NCI-H2227 (cell line): Measurements from ENCODE around the gene NAT14.

ENCODE experiments used
- DNase-seq: peaks from one replicate; lab custom pipeline; 2025; ENCODE audit not compliant: unreplicated experiment; lab: John Stamatoyannopoulos, UW

The NAT14 gene

DNA sequence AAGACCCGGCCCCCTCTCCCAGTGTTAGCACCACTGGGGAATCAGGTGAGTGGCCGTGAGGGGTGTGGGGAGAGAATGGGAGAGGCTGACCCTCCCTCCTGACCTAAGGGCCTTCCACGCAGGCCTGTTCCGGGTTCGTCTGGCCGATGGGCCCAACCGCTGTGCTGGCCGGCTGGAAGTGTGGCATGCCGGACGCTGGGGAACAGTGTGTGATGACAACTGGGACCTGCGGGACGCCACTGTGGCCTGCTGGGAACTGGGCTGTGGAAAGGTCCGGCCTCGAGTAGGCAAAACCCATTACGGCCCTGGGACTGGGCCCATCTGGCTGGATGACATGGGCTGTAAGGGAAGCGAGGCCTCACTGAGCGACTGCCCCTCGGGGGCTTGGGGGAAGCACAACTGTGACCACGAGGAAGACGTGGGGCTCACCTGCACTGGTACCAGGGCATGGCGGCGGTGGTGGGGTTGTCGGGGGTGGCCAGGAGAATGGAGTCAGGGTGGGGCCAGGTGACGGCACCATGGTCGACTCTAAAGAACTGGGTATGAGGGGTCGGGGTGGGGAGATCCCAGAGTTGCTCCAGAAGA is 15.5 kb downstream of the NAT14 start:
- DNase-seq, result no peak

DNA sequence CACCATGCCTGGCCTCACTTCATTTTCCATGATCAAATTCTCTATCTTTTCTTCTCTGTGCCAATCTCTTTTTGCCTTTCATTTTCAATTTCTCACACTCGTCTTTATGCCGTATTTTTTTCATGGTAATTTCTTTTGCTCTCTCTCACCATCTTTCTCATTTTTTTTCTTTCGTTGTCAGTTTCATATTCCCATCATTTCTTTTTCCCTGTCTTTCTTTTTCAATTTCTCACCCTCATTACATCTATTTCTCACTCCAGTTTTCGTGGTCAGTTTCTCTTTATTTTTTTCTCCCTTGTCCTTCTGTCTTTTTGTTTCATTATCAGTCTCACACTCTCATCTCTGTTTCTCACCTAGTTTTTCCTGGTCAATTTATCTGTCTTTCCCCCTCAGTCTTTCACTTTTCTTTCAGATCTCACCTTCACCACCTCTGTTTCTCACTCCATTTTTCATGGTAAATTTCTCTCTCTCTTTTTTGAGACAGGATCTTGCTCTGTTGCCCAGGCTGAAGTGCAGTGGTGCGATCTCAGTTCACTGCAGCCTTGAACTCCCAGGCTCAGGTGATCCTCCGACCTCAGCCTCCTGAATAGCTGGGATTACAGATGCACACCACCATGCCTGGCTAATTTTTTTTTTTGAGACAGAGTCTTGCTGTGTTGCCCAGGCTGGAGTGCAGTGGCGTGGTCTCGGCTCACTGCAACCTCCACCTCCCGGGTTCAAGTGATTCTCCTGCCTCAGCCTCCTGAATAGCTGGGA is 17.4 kb downstream of the NAT14 start:
- DNase-seq, result no peak

DNA sequence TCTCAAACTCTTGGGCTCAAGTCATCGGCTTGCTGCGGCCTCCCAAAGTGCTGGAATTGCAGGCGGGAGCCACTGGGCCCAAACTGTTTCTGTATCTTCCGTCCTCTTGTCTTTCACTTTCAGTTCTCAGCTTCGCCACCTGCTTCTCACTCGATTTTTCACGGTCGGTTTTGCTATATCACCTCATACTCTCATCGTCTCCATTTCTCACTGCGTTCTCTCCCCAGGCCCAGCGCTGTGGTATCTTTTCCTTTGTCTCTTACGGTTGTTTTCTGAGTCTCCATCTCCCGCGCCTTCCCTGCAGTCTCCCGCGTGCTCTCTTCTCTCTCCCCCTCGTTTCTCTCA is 18.1 kb downstream of the NAT14 start:
- DNase-seq, result no peak

DNA sequence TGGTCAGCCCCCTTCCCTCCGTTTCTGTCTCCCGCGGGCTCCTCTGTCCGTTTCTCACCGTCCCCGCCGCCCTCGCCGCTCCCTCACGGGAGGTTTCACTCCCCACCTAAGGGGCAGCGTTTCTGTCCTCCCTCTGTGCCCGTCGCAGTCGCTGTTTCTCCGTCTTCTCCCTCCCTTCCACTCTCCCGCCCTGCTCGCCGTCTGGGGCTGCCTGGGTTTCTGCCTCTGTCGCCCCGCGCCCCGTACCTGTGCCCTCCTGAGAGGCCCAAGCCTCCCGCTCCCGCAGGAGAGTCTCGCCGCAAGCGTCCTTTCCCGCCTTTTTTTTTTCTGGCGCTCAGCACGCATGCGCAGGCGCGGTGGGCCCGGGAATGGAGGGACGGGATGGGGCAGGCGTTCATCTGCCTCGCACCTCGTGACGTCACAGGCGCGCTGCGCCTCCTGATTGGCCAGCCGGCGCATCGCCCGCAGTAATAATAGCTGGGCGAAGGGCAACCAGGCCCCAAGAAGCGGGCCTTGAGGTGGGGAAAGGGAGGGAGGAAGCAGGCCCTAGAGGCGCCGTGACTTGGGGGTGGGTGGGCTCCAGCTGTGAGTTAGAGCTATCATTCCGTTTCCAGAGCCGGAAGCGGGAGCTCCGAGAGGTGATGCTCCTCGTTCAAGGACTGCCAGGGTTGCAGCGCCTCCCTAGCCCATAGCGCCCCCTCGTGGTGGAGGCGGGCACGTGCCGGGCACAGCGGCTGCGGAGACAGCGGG is 18.7 kb downstream of the NAT14 start:
- DNase-seq, result no peak

DNA sequence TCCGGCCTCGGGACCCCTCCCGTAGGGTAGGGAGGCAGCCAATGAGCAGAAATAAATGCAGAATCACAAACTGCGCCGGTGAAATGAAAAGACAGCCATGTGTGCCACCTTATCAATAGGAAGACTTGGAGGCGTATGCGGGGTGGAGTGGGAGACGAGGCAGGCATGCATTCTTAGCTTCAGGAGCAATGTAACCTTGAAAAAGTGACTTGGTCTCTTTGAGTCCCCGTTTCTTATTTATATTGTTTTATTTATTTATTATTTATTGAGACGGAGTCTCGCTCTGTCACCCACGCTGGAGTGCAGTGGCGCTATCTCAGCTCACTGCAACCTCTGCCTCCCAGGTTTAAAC is 19.2 kb downstream of the NAT14 start:
- no peak for DNase-seq

DNA sequence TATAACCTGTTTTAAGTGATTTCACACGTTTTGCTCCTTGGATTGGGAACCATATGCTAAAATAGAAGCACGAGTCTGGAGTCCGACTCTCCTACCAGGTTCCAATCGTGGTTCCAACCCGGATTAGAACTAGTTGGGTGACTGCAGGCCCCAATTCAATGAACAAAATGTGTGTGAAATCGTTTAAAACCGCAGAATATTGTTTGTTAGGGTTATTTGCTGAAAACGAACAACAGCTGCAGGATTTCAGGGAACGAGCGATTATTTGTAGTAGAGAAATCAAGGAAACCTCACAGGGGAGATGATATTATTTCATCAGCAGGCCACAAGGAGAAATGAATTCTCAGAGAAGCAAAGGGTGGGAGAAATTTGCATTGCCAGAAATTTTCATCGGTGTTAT is 20.0 kb downstream of the NAT14 start:
- DNase-seq, result no peak

DNA sequence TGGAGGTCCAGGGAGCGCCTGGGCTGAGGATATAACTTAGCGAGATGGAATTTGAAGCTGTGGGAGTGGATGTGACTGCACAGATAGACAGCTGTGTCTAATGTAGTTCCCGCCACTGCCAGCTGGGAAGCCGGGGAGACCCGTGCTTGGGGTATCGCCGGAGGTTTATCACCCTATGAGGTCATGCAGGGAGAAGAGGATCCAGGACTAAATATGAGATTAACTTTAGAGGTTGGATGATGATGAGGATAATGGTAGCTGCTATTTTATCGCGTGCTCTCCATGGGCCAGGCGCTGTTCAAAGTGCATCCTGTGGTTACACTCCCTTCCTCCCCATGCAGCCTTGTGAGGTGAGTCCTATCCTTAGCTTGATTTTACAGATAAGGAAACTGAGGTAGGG is 23.1 kb downstream of the NAT14 start:
- DNase-seq, result no peak

DNA sequence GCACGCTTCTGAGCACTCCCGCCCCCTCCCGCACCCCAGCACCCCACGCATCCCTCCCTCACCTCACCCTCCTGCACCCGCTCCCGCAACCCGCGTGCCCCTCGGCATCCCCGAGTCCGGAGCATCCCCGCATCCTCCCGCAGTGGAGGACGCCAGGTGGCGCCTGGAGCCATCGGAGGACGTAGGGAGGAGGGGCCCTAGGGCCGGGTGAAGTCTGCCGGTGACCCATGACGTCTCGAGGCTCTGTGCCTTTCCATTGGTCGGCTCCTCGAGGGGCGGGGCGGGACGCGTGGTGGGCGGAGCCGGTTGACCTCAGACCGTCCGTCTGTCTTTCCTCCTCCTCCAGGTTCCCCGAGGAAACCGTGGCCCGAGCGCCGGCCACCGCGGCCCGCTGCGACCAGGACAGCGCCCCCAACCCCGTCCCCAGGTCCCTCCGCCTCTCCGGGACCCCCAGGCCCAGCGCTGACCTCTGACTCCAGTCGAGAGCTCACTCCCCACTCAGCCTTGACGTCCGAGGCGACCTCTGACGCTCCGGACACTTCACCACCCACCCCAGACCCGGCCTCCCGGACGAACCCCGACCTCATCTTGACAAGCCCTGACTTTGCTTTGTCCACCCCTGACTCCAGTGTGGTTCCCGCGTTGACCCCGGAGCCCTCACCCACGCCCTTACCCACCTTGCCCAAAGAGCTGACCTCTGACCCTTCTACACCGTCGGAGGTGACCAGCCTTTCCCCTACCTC is 32.1 kb downstream of the NAT14 start:
- DNase-seq, result peak; percentile 99

DNA sequence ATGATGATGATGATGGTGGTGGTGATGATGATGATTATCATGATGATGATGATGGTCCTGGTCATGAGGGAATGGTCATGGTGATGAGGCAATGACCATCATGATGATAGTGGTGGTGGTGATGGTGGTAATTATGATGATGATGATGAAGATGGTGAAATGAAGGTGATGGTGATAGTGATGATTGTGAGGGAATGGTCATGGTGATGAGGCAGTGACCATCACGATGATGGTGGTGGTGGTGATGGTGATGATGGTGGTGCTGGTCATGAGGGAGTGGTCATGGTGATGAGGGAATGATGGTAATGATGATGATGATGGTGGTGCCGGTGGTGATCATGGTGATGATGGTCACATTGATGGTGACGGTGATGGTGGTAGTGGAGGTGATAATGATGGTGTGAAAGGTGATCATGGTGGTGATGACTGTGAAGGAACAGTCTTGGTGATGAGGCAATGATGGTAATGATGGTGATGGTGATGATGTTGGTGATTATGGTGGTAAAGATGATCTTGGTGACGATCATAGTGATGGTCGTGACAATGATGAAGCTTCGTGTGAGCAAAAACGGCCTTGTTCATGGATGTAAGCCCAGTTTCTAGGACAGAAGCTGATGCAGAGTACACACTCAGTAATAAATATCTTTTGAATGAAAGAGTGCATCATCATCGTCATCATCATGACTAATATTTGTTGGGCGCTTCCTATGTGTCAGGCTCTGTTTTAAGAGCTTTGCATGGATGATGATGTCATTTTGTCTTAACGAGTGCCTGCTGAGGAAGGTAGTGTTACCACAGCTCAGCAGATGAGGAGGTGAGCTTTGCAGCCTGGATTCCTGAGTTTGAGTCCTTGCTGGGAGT is 34.7 kb downstream of the NAT14 start:
- DNase-seq, result no peak

DNA sequence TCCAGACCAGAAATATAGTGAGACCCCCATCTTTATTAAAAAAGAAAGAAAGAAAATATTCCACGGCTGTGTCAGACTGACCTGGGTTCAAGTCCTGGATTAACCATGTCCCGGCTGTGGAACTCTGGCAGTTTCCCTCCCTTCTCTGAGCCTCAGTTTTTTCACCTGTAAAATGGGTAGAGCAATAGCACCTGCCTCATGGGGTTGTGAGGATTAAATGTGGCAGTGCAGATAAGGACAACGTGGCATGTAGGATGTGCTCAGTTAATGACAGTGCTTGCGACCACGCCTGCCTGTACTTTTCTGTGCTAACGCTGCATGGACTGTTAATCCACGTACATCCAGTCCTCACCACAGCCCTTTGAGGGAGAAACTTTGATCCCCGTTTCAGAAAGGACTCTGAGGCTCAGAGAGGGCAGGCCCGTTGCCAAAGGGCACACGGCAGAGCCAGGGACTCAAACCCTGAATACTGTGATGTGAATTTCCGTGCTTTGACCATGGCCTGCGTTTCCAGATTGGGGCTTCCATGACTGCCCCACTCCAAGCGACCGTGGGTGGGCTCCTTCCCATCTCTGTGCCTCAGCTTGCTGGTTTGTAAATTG is 35.8 kb downstream of the NAT14 start:
- no peak for DNase-seq

DNA sequence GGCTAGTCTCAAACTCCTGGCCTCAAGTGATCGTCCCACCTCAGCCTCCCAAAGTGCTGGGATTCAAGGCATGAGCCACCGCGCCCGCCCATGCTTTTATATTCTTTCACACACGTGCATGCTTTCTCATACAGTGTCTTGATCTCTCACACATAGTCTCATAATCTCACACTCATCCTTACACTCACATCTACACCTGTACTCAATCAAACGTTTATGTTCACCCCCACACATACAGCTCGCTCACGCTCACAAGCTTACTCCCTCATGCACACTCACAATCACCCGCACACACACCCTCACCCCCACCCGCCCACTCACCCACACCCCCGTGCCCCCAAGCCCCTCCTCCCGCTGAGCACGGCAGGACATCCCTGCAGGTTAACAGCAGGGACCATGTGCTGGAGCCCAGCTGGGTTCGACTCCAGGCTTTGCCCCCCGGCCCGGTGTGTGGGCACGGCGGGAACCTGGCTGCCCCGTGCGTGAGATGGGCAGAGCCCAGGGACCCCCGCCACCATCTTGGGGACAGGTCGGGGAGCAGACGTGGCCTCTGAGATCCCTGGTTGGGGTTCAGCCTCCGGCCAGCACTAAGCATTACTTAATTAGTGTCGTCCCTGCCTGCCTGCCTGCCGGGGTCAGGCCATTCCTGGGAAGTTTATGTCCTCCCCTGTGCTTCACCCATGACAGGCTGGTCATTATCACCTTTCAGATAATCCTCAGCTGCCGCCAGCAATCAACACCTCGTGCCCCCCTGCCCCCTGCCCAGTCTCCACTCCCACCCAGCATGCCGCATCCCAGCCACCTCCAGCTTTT is 40.5 kb downstream of the NAT14 start:
- no peak for DNase-seq

DNA sequence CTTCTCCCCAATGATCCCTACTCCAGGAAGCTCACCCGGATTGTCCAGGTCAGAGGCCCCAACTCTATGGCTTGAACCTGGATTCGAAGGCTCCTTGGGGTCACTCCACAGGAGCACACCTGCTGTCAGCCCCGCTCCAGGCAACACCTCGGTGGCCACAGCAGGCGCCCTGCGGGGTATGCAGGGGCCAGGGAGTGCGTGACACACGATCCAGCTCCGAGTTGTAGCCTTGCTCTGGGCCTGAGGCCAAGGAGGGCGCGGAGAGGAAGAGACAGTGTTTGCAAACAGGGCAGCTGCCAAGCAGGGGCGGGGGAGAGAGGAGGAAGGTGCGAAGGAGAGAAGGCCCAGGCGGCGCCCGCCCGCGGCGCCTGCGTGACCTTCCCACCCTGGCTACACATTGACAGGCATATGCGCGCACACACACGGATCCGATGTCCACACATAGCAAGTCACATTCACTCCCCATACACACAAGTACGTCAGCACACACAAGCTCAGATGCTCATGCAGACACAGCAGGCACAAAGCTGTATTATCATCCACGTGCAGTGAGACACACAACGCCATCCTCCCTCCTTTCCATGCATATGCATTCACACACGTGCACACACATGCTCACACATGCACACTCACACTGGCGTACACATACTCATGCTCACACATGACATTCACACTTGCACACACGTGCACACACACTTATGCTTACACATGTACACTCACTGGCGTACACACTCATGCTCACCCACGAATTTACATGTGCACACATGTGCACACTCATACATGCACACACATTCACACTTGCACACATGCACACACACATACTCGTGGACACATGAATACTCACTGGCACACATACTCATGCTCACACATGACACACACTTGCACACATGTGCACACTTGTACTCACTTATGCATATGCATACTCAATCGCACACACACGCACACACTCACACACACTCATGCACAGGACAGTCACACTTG is 41.5 kb downstream of the NAT14 start:
- DNase-seq, result peak; percentile 69

DNA sequence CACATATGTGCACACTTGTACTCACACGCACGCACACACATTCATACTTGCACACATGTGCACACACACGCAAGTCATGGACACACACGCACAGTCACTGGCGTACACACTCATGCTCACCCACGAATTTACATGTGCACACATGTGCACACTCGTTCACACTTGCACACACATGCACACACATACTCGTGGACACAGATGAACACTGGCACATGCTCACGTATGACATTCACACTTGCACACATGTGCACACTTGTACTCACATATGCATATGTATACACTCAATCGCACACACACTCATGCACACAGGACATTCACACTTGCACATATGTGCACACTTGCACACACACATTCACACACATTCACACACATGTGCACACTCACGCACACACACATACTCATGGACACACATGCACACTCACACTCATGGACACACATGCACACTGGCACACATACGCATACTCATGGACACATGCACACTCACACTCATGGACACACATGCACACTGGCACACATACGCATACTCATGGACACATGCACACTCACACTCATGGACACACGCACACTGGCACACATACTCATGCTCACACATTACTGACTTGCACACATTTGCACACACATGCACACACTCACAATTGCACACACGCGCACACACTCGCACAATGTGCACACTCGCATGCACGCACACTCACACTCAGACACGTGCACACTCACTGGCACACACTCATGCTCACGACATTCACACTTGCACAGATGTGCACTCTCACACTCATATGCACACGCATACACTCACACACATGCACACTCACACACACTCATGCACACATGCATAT is 42.4 kb downstream of the NAT14 start:
- no peak for DNase-seq

DNA sequence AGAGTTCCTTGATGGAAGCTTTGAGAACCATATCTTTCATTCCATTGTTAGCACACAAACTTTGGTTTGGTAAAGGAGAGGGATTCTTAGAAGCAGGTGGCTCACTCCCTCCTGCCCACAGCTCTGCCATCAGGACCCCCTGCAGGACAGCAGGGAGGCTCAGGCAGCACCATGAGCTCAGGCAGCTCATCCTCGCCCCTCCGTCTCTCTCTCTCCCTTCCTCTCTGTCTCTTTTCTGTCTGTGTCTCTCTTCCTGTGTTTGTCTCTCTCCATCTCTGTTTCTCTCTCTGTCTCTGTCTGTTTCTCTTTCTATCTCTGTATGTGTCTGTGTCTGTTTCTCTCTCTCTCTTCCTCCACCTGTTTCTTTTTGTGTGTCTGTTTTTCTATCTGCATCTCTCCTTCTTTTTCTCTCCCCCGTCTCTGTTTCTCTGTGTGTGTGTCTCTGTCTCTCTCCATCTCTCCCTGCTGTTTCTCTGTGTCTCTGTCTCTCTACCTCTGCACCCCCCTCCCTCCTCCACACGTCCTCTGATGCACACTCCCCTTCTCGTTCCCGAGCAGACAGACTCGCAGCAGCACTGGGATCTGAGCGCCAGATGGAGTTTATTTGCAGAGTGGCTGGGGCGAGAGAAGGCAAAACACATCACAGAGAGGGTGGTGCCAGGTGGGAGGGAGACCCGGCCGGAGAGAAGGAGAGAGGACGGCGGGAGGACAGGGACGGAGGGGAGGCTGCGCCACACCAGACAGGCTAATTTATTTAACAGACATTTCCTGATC is 43.2 kb downstream of the NAT14 start:
- DNase-seq, result peak; percentile 89

DNA sequence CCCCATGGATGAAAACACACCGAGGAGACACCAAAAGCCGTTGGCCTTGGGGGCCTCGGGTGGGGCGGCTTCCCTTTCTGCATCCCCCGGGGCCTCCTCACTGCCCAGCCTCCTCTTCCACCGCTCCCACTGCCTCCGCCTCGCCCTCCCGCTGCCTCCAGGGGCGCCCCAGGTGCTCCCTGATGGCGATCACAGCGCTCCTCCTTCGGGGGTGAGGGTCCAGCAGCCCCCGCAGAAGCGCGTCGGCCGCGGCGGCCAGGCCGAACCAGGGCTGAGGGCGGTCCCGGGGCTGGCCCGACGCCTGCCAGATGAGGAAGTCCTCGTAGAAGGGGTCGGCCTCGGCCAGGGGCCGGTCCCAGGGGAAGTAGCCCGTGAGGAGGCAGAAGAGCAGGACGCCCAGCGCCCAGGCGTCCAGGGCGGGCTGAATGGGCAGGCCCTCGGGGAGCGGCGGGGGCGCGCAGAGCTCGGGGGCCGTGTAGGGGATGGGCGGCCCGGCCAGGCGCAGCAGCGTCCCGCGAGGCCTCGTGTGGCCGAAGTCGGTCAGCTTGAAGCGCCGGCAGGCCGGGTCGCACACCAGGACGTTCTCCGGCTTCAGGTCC is 44.7 kb downstream of the NAT14 start:
- no peak for DNase-seq

DNA sequence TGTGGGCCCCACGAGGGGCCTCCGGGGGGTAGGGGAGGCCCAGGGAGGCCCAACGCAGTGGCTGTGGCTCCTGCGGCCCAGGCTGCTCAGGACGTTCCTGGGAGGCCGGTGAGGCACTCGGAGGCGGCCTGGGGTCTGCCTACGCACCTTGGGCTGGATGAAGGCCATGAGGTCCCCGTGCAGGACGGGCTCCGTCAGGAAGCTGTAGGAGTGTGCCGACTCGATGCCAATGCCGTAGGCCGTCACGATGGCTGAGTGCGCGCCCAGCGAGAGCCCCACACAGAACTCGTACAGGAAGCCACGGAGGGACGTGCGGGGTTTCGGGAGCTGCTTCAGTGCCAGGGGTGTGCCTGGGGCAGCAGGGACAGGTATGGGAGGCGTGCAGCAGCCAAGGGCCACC is 46.0 kb downstream of the NAT14 start:
- DNase-seq, result no peak
